Dedifferentiated amniotic fluid mesenchymal stem cell (primary cell): ENCODE data around the gene SCYL2.
A peak's percentile ranks its signal among the peaks of the same experiment; 100 is the strongest.
"Not testable (repeated sequence)": the region's sequence is repeated elsewhere in the genome, so short reads cannot be mapped to it uniquely, and the experiment has no call there.

Experiments
- DNase-seq: peaks from one replicate; pipeline ENCODE4 v3.0.0-alpha.2; 2016; ENCODE audit errors: extremely low spot score

SCYL2 gene

GRCh38 chr12:100324498-100324897, 57.5 kb downstream of the SCYL2 start:
- DNase-seq, result no peak

GRCh38 chr12:100326208-100326607, 59.2 kb downstream of the SCYL2 start:
- DNase-seq, result no peak

- DNase-seq, result no peak
These were observed 62.8 kb downstream of the SCYL2 start for GRCh38 chr12:100329800-100330199.

GRCh38 chr12:100331871-100332270, 64.9 kb downstream of the SCYL2 start:
- DNase-seq, result no peak

GRCh38 chr12:100332852-100333251, 65.9 kb downstream of the SCYL2 start:
- DNase-seq, result no peak

- DNase-seq, result no peak
These were observed 70.3 kb downstream of the SCYL2 start for GRCh38 chr12:100337299-100337698.

- DNase-seq, result no peak
These were observed 70.8 kb downstream of the SCYL2 start for GRCh38 chr12:100337727-100338126.

- DNase-seq, result no peak
These were observed 72.1 kb downstream of the SCYL2 start for GRCh38 chr12:100339071-100339470.

- not testable (repeated sequence) for DNase-seq
These were observed 75.9 kb downstream of the SCYL2 start for GRCh38 chr12:100342897-100343296.

GRCh38 chr12:100344351-100344750, 77.4 kb downstream of the SCYL2 start:
- DNase-seq, result not testable (repeated sequence)

- DNase-seq, result no peak
These were observed 78.2 kb downstream of the SCYL2 start for GRCh38 chr12:100345020-100345767.

GRCh38 chr12:100346660-100347059, 79.7 kb downstream of the SCYL2 start:
- DNase-seq, result no peak

- DNase-seq, result peak; percentile 20
These were observed 81.9 kb downstream of the SCYL2 start for GRCh38 chr12:100348657-100349454.

GRCh38 chr12:100356644-100357223, 89.8 kb downstream of the SCYL2 start, which contains the start of gene SLC17A8:
SLC17A8 (plus strand) TSS chr12:100357074; CDS start chr12:100357392, 318 bp downstream.
- no peak for DNase-seq

- no peak for DNase-seq
These were observed 92.3 kb downstream of the SCYL2 start for GRCh38 chr12:100359248-100359647.

GRCh38 chr12:100359822-100360221, 92.8 kb downstream of the SCYL2 start:
- no peak for DNase-seq

- DNase-seq, result no peak
These were observed 93.5 kb downstream of the SCYL2 start for GRCh38 chr12:100360450-100360849.

- DNase-seq, result no peak
These were observed 97.3 kb downstream of the SCYL2 start for GRCh38 chr12:100364324-100364723.

GRCh38 chr12:100365411-100365810, 98.4 kb downstream of the SCYL2 start:
- no peak for DNase-seq

GRCh38 chr12:100368066-100368465, 101.1 kb downstream of the SCYL2 start:
- DNase-seq, result no peak

GRCh38 chr12:100371146-100371545, 104.2 kb downstream of the SCYL2 start:
- DNase-seq, result no peak

- DNase-seq, result no peak
These were observed 106.1 kb downstream of the SCYL2 start for GRCh38 chr12:100372853-100373640.
